HG02943 (cell line): ENCODE measurements around the gene ABHD5.

ENCODE experiments used
- ATAC-seq: cut with Tn5 transposase; IDR thresholded peaks from one replicate; pipeline ENCODE4 v1.9.1; 2021; ENCODE audit warnings: mild to moderate bottlenecking, low read depth, moderate library complexity; ENCODE audit not compliant: unreplicated experiment

The ABHD5 gene

GRCh38 chr3:43684944-43685343 is 5.8 kb upstream of the ABHD5 start:
- ATAC-seq = no peak

DNA sequence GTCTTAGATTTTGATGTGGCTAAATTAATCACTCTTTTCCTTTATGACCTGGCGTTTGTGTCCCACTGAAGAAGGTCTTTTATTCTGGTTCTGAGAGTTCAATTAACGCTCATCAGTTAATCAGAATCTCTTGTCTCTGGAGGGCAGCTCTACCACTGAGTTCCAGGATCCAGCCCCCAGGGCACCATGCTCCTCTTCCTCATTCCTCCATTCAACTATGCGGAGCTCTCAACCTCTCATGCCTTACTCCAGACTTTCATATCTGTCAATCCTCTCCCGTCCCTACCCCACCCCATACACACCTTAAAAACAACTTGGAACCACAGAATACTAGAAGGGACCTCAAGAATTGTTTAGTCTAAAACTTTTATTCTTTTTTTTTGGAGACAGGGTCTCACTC is 4.8 kb upstream of the ABHD5 start:
- ATAC-seq = no peak

- no peak for ATAC-seq
These were observed 4.4 kb upstream of the ABHD5 start for GRCh38 chr3:43686333-43686699.

GRCh38 chr3:43686700-43687498 is 3.8 kb upstream of the ABHD5 start:
- no peak for ATAC-seq

- ATAC-seq = no peak
These were observed 3.3 kb upstream of the ABHD5 start for GRCh38 chr3:43687499-43687811.

DNA sequence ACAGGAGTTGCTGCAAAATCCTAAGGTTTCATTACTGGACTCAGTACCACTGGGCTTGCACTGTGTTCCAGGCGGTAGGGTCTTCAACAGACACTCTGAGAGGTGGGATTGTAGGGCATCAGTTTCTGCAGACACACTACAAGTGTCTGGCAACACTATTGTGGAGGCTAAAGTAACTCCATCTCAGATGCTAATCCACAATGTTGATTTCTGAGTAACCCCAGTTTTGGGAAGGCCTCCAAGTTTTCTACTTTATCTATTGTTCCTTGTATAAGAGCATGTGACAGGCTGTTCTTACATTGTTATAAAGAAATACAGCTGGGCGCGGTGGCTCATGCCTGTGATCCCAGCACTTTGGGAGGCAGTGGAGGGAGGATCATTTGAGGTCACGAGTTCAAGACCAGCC is 2.5 kb upstream of the ABHD5 start:
- ATAC-seq = no peak

DNA sequence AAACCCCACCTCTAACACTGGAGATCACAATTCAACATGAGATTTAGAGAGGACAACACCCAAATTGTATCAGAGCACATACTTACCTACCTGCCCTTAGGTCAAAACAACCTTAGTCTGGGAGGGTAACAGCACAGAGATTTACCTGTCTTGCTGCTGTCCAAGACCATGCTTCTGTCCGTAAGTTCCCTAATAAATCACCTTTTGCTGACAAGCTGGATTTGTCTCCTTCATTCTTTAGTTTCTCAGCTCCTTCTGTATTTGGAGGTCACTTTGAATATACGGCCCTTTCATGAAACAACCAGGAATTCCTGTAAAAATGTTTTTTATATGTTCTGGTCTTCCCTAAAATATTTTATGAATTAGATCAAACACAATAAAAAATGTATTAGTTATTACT is 1.6 kb upstream of the ABHD5 start:
- no peak for ATAC-seq

DNA sequence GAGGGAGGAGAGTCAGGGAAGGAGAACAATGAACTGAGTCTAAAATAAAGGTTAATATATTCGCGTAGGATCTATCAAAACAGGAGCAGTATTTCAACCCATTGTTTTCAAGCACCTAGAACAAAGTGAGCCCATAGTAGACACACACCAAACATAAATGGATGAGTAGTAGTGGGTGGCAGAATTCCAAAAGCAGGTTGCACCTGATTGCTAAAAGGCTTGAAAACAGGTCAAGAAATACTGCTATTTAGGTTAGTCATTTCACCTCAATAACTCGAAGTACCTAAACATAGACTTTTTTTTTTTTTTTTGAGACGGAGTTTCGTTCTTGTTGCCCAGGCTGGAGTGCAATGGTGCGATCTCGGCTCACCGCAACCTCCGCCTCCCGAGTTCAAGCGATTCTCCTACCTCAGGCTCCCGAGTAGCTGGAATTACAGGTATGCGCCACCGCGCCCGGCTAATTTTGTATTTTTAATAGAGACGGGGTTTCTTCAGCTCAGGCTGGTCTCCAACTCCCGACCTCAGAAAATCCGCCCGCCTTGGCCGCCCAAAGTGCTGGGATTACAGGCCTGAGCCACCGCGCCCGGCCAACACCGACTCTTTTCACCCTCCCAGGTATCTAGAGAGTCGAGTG is 855 bp upstream of the ABHD5 start:
- ATAC-seq = no peak

DNA sequence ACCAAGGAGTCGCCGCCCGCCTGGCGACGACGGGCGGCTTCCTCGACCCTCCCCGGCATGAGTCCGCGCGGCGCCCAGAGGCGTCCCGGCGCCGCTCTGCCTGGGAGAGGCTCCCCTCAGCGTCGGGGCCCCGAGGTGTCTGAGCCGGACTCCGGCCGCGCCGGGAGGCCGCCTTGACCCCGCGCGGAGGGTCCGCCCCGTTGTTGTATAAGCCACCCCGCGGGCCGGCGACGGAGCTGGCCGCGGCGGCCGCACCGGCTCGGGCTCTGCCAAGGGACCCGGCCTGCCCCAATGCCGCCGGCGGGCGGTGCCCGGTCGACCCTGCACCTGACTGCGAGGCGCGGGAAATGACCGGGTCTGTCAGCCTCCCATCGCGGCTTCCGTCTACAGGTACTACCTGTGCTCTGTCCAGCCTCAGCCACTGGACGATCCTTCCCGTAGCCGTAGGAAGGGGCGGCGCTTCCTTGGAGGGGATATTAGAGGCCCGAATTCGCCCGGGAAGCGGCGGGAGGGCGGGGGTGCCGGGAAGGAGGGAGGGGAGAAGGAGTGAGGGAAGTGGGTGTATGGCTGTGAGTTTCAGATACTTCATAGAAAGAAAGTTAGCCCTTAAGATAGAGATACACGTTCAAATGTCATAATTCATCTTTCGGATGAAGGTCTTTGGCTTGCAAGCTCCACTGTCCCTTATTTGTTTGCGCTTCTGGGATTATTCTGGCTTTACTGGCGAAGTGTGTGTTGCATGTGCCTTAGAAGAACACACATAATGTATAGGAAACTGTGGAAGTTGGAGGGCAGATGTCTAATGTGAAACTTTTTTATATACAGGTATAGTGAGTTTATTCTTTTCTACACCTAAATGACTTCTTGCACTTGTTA is 620 bp downstream of the ABHD5 start:
- peak; percentile 40 for ATAC-seq

- ATAC-seq = no peak
These were observed 1.5 kb downstream of the ABHD5 start for GRCh38 chr3:43692085-43692855.

DNA sequence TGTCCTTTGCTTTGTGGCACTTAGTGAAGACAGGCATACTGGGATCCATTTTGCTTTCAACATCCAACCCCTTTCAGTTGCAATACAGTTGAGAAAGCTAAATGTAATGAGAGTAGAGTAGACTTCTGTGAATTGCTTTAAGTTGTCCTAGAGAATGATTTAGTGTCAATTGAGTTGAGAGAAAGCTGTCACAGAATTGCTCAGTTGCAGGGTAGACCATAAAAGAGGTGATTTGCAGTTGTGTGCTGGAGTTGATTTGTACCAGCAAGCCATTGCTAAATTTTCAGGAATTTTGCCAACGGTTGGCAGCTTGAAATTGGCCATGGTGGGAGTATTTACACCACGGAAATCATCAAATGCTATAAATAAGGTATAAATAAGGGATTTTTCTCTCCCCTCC is 2.2 kb downstream of the ABHD5 start:
- no peak for ATAC-seq

DNA sequence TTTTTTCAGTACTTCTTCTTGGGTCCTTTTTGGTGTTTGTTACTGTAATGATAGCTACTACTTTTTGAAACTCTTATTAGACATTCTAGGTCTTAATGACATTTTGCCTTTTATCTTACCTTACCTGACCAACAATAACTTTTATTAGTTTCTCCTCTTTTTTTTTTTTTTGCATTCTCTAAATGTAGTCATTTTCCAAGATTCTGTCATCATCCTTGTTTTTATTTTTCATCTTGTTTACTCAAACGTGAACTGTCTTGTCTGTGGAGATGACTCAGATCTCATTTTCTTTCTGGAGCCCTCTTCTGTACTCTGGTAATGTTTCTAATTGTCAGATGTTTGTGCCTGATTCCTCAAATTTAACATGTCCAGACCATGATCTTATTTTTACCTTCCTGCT is 2.9 kb downstream of the ABHD5 start:
- ATAC-seq = no peak

- ATAC-seq = no peak
These were observed 4.7 kb downstream of the ABHD5 start for GRCh38 chr3:43695443-43695842.

DNA sequence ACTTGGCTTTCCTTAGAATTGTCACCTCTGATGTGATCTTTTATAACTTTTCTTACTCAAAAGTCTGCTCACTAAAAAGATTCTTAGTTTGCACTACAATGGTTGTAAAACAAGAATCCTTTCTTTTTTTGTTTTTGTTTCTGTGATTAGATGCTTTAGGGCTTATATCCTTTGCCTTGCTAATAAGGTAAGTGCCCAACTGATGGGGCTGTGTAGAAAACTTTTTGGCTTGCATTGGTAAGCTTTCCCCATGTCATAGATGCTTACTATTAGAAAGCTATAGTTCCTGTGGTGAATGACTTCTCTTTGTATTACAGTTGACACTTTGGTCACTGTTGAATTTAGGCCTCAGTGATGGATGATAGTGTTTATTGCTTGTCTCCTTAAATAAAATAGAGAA is 5.1 kb downstream of the ABHD5 start:
- no peak for ATAC-seq

- ATAC-seq = no peak
These were observed 5.7 kb downstream of the ABHD5 start for GRCh38 chr3:43696441-43696840.

- ATAC-seq = no peak
These were observed 6.1 kb downstream of the ABHD5 start for GRCh38 chr3:43696881-43697280.

- ATAC-seq = no peak
These were observed 9.1 kb downstream of the ABHD5 start for GRCh38 chr3:43699864-43700263.

DNA sequence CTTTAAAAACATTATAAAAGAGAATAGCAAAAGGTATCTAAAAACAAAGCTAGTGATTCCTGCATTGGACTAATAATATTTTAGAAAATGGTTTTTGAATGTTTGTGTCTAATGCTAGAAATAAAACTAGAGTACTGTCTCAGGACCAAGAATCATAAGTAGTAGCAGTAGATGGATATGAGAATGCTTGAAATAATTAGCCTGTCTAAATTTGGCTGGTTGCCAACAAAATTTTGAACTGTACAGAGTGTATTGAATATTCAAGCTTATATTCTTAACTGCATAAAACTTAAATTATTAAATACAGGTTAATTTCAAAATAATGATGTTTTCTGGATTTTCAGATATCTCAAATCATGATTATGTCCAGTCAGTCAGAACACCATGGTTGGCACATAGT is 14.0 kb downstream of the ABHD5 start:
- ATAC-seq = no peak

- no peak for ATAC-seq
These were observed 15.6 kb downstream of the ABHD5 start for GRCh38 chr3:43706342-43706741.

GRCh38 chr3:43707266-43707665 is 16.5 kb downstream of the ABHD5 start:
- ATAC-seq = no peak

DNA sequence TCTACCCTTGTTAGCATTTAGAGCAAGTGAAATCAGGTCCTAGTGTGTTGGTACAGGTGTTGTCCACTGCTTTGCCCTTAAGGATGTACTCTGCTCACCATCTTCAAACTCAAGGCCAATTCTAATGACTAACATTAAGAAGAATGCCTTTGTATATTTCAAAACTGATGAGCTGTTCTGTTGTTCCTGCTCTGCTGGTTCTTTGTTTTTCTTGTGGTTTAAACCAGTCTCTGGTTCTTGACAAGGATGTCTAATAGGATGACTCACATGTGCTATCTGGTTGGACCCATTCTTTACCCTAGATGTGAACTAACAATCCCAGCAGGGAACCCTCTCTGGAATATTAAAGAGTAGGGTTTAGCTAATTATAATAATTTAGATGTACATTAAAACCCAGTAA is 17.3 kb downstream of the ABHD5 start:
- no peak for ATAC-seq
